ENCODE data around the gene CCDC60.

GRCh38 chr12:119459481-119459880, 125.0 kb downstream of the CCDC60 start:
- TF ChIP-seq CTCF (IDR thresholded peaks at IDR 0.05; ENCODE audit: low read length) (no peak), EZH2phosphoT487 (IDR thresholded peaks at IDR 0.05; ENCODE audit: low read length) (no peak)

Measured in MM.1S (cell line).